MM.1S (cell line): ENCODE results near the gene C10orf143.

ENCODE experiments used
- EZH2phosphoT487 ChIP-seq: fragments of 300-600 bp; sonication (generic); IDR thresholded peaks from 2 replicates; pipeline ENCODE4 v1.6.1; 2018; ENCODE audit warnings: antibody characterized with exemption, low read length
- TF ChIP-seq, protein P1 (sequence below): fragments of 300-600 bp; sonication (generic); IDR thresholded peaks from 2 replicates; pipeline ENCODE4 v1.5.1; 2016; ENCODE audit warnings: antibody characterized with exemption, low read length, mixed read lengths

DNA sequence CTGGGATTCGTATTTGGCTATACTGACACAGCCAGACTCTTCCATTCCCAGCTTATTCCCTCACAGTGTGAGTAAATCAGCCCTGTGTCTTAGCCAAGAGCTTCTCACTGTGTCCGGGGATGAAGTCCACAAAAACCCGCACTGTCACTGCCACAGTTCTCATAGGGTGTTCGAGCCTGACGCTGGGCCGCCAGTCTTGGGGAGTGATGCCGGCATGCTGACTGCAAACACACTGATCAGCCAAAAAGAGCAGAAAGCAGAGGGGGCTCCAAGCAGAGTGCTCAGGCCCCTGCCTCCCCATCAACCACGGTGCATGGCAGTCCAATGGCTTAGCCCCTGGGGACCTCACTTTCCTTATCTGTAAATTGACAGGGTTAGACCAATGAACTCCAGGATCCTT lies 36.7 kb downstream of the C10orf143 start:
- TF ChIP-seq, protein P1, sequence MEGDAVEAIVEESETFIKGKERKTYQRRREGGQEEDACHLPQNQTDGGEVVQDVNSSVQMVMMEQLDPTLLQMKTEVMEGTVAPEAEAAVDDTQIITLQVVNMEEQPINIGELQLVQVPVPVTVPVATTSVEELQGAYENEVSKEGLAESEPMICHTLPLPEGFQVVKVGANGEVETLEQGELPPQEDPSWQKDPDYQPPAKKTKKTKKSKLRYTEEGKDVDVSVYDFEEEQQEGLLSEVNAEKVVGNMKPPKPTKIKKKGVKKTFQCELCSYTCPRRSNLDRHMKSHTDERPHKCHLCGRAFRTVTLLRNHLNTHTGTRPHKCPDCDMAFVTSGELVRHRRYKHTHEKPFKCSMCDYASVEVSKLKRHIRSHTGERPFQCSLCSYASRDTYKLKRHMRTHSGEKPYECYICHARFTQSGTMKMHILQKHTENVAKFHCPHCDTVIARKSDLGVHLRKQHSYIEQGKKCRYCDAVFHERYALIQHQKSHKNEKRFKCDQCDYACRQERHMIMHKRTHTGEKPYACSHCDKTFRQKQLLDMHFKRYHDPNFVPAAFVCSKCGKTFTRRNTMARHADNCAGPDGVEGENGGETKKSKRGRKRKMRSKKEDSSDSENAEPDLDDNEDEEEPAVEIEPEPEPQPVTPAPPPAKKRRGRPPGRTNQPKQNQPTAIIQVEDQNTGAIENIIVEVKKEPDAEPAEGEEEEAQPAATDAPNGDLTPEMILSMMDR, result no peak
- no peak for TF ChIP-seq EZH2phosphoT487
